Mononuclear cell (primary cell): ENCODE data around the gene FAXC. TPM values are rescaled to one million over a fixed set of nuclear protein-coding genes. Genes with fewer than 3 reads are reported as not detected.
A peak's percentile ranks its signal among the peaks of the same experiment; 100 is the strongest.

Experiments
- H3K27me3 ChIP-seq: 2 replicates; pipeline ENCODE4 v1.6.0; 2011; ENCODE audit warnings: low read length, control low read depth; ENCODE audit not compliant: insufficient read depth
- H3K4me1 ChIP-seq: 2 replicates; pipeline ENCODE4 v1.5.1; 2011; ENCODE audit warnings: mild to moderate bottlenecking, low read length, control low read depth; ENCODE audit not compliant: insufficient read depth
- H3K4me3 ChIP-seq: 2 replicates; pipeline ENCODE4 v1.5.1; 2011; ENCODE audit warnings: mild to moderate bottlenecking, low read length, moderate library complexity
- H3K9me3 ChIP-seq: 2 replicates; pipeline ENCODE4 v1.5.1; 2011; ENCODE audit warnings: low read depth, mild to moderate bottlenecking, control low read depth, low read length
- total RNA-seq: library from RNA; depleted of rRNA; stranded (reverse); fragments of >200 nt; gene quantifications from one replicate; pipeline ENCODE4 v1.2.3, GENCODE V29; 2012

Gene FAXC
- not detected for total RNA-seq

- Histone ChIP-seq H3K9me3 (no peaks in the 10 kb centered on the region), H3K4me1 (peaks cover 4% of the 10 kb centered on the region), H3K27me3 (peaks cover 69% of the 10 kb centered on the region), H3K4me3 (no peak within 1 kb of the TSS)
Observed at GRCh38 chr6:99349171-99350141, at the start of gene FAXC. Gene FAXC (minus strand): TSS chr6:99349674. CDS start chr6:99349372, 302 bp downstream.

- H3K27me3 ChIP-seq: no peaks in the 10 kb centered on the region
- no peak overlapping the region for H3K4me3 ChIP-seq
- peaks cover 9% of the 10 kb centered on the region for H3K4me1 ChIP-seq
- H3K9me3 ChIP-seq: no peaks in the 10 kb centered on the region
Observed at GRCh38 chr6:99397287-99397686, 47.8 kb upstream of the FAXC start.

GRCh38 chr6:99393698-99394531 lies 44.4 kb upstream of the FAXC start, which contains the start of gene COQ3:
Gene COQ3 (minus strand): TSS chr6:99394195. CDS start chr6:99394179, 16 bp downstream.
- H3K4me3 ChIP-seq: peak within 1 kb of the TSS; percentile 94
- no peaks in the 10 kb centered on the region for H3K9me3 ChIP-seq
- peaks cover 9% of the 10 kb centered on the region for H3K4me1 ChIP-seq

DNA sequence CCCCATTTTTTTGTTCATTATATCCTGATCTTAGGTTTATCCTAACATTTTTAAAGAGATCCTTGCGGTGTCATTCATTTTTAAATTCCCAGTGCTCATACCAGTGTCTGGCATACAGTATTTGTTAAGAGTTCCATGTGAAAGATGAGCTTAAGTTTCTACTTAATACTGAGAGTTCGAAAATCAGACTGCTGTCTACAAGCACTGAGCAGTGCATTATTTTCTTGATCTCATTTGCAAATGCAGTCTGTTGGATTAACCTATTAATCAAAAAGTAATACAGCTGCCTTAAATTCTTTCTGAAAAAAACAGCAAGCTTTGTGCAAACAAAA lies 43.9 kb upstream of the FAXC start:
- peak overlapping the region; percentile 94 for H3K4me3 ChIP-seq
- peaks cover 9% of the 10 kb centered on the region for H3K4me1 ChIP-seq
- no peaks in the 10 kb centered on the region for H3K9me3 ChIP-seq
- H3K27me3 ChIP-seq: no peaks in the 10 kb centered on the region

More at GRCh38 chr6:99393698-99394531, 44.4 kb upstream of the FAXC start, which contains the start of gene COQ3:
- no peaks in the 10 kb centered on the region for H3K27me3 ChIP-seq

GRCh38 chr6:99390896-99391295 lies 41.4 kb upstream of the FAXC start:
- no peaks in the 10 kb centered on the region for H3K9me3 ChIP-seq
- H3K4me3 ChIP-seq: no peak overlapping the region
- H3K4me1 ChIP-seq: peaks cover 9% of the 10 kb centered on the region
- H3K27me3 ChIP-seq: no peaks in the 10 kb centered on the region

GRCh38 chr6:99384507-99384906 lies 35.0 kb upstream of the FAXC start:
- Histone ChIP-seq H3K4me3 (no peak overlapping the region), H3K27me3 (no peaks in the 10 kb centered on the region), H3K9me3 (no peaks in the 10 kb centered on the region), H3K4me1 (no peaks in the 10 kb centered on the region)

GRCh38 chr6:99378636-99379035 lies 29.2 kb upstream of the FAXC start:
- Histone ChIP-seq H3K4me3 (no peak overlapping the region), H3K4me1 (no peaks in the 10 kb centered on the region), H3K27me3 (no peaks in the 10 kb centered on the region), H3K9me3 (no peaks in the 10 kb centered on the region)

DNA sequence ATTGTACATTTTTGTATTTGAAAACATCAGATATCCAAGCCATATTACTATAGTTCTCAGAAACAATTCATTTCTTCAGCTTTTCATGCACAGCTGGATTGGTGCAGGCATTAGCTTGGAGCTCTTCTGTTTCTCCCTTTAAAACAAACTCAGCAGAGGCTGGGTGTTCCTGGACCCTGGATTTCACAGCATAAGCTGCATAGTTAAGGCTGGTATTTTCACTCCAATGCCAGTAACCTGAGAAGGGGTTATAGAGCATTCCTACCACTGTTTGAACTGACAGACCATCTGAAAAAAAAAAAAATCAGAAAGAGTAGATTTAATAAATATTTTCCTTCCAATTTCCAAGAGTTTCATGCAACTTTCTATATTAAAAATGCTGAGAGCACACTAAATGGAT lies 20.1 kb upstream of the FAXC start:
- Histone ChIP-seq H3K27me3 (no peaks in the 10 kb centered on the region), H3K9me3 (no peaks in the 10 kb centered on the region), H3K4me1 (no peaks in the 10 kb centered on the region), H3K4me3 (no peak overlapping the region)

DNA sequence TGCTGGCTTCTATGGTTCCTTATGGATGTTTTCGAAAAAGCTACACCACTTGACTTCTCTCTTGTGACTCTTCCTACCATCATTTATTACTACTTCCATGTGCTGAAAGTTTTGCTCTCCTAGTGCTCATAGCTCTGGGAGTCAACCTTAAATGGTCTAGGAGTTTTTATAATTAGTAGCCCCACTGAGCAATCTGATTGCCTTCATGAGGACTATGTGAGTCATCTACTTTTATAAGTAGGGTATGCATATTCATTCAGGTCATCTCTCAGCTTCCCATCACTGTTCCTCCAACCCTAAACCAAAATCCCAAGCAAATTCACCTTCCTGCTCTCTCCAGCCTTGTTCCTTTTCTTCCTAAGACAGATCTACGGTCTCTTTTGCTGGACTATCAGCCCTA lies 17.4 kb upstream of the FAXC start:
- Histone ChIP-seq H3K9me3 (no peaks in the 10 kb centered on the region), H3K27me3 (no peaks in the 10 kb centered on the region), H3K4me1 (no peaks in the 10 kb centered on the region), H3K4me3 (no peak overlapping the region)

- Histone ChIP-seq H3K27me3 (peaks cover 7% of the 10 kb centered on the region), H3K4me3 (no peak overlapping the region), H3K9me3 (no peaks in the 10 kb centered on the region), H3K4me1 (no peaks in the 10 kb centered on the region)
Observed at GRCh38 chr6:99364026-99364425, 14.6 kb upstream of the FAXC start.

DNA sequence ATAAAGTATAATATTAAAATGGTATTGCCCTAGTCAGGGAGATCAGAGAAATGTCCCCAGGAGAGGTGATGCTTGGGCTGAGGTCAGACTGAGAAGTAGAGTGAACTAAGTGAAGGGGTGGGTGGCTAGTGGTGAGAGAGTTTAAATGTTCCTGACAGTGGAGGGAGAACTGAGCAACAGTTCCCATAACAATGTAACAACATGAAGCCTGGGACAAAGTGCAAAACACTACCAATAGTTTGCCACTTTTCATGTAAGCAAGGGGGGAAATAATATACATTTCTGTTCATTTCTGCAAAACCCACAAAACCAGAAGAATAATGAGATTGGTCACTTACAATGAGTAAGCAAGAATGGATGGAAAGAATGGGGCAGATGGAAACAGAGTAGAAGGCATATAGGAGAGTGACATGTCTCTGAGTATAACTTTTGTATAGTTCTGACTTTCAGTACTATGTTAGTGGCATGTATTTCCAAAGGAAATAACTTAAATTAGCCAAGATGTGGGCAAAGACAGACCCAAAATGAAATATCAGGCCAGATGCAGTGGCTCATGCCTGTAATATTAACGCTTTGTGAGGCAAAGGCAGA lies 13.3 kb upstream of the FAXC start:
- no peaks in the 10 kb centered on the region for H3K4me1 ChIP-seq
- no peaks in the 10 kb centered on the region for H3K9me3 ChIP-seq
- H3K4me3 ChIP-seq: no peak overlapping the region
- H3K27me3 ChIP-seq: peaks cover 11% of the 10 kb centered on the region

GRCh38 chr6:99359800-99360199 lies 10.3 kb upstream of the FAXC start:
- peaks cover 11% of the 10 kb centered on the region for H3K27me3 ChIP-seq
- no peaks in the 10 kb centered on the region for H3K4me1 ChIP-seq
- no peaks in the 10 kb centered on the region for H3K9me3 ChIP-seq
- H3K4me3 ChIP-seq: no peak overlapping the region

GRCh38 chr6:99356641-99357040 lies 7.2 kb upstream of the FAXC start:
- Histone ChIP-seq H3K4me1 (no peaks in the 10 kb centered on the region), H3K4me3 (no peak overlapping the region), H3K27me3 (peaks cover 25% of the 10 kb centered on the region), H3K9me3 (no peaks in the 10 kb centered on the region)

- Histone ChIP-seq H3K4me3 (no peak overlapping the region), H3K4me1 (peaks cover under 1% of the 10 kb centered on the region), H3K27me3 (peaks cover 39% of the 10 kb centered on the region), H3K9me3 (no peaks in the 10 kb centered on the region)
Observed at GRCh38 chr6:99354983-99355382, 5.5 kb upstream of the FAXC start.

GRCh38 chr6:99353126-99353525 lies 3.7 kb upstream of the FAXC start:
- peaks cover 4% of the 10 kb centered on the region for H3K4me1 ChIP-seq
- no peak overlapping the region for H3K4me3 ChIP-seq
- H3K9me3 ChIP-seq: no peaks in the 10 kb centered on the region
- H3K27me3 ChIP-seq: peaks cover 45% of the 10 kb centered on the region
